Measurements from ENCODE around the gene PDE7B. TPM values are rescaled to one million over a fixed set of nuclear protein-coding genes. Genes with fewer than 3 reads are reported as not detected.

Gene PDE7B
- total RNA-seq, 1 experiment from 2014 or later = not detected

DNA sequence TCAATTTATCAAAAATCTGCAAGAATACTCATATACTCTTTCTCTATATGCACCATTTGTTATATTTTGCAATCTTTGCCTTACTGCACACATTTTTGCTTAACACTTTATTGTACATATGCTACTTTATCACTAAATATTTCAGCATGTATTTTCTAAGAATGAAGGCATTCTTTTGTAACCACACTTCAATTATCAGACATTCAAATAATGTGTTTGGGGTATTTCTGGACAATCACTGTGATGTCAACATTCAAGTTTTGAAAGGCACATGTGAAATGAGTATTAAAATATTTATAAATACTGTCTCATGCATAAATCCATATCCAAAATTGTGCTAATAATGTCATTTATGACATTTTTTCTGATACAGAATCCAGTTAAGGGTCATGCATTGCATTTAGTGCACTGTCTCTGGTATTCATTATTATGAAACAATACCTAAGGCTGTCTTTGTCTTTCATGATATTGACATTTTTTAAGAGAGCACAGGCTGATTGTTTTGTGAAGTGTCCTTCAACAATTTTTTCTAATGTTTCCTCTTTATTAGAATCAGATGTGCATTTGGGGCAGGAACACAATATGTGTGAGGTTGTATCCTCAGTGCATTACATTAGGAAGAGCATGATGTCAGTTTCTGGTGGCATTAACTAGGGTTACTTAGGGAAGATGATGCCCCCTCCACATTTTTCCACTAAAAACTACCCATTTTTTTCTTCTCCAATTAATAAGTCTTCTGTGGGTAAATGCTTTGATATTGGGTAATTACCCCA, 292.9 kb downstream of the PDE7B start:
- H3K9me3 ChIP-seq (ENCODE audit: low read depth, low read length, poor library complexity, severe bottlenecking) = no peaks in the 10 kb centered on the region
- H3K4me3 ChIP-seq (ENCODE audit: low read depth, low read length, poor library complexity, severe bottlenecking) = no peak overlapping the region
- peaks cover 1% of the 10 kb centered on the region for H3K27me3 ChIP-seq (replicated peaks; ENCODE audit: insufficient read depth, low read depth, low read length, poor library complexity)
- intact Hi-C loops (cut with micrococcal nuclease; ENCODE audit: unreplicated experiment) = no loop called here
- no peaks in the 10 kb centered on the region for H3K4me1 ChIP-seq (ENCODE audit: insufficient read depth, low read length, poor library complexity, severe bottlenecking)
- no peak overlapping the region for H3K27ac ChIP-seq (ENCODE audit: low read depth, low read length, poor library complexity, severe bottlenecking)
- TF ChIP-seq, protein P1, sequence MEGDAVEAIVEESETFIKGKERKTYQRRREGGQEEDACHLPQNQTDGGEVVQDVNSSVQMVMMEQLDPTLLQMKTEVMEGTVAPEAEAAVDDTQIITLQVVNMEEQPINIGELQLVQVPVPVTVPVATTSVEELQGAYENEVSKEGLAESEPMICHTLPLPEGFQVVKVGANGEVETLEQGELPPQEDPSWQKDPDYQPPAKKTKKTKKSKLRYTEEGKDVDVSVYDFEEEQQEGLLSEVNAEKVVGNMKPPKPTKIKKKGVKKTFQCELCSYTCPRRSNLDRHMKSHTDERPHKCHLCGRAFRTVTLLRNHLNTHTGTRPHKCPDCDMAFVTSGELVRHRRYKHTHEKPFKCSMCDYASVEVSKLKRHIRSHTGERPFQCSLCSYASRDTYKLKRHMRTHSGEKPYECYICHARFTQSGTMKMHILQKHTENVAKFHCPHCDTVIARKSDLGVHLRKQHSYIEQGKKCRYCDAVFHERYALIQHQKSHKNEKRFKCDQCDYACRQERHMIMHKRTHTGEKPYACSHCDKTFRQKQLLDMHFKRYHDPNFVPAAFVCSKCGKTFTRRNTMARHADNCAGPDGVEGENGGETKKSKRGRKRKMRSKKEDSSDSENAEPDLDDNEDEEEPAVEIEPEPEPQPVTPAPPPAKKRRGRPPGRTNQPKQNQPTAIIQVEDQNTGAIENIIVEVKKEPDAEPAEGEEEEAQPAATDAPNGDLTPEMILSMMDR (conservative IDR thresholded peaks at IDR 0.05; ENCODE audit: low read depth, low read length) = no peak
- no peak for TF ChIP-seq EZH2 (IDR thresholded peaks at IDR 0.05; ENCODE audit: borderline replicate concordance, low read depth, low read length, poor library complexity, severe bottlenecking)
- ChIA-PET CTCF (no interaction called here), POLR2A (ENCODE audit: low non-redundant PET) (no interaction called here)
- no peaks in the 10 kb centered on the region for H3K36me3 ChIP-seq (ENCODE audit: insufficient read depth, low read length, poor library complexity, severe bottlenecking)
- DNase-seq (ENCODE audit: low spot score) = no peak
- BruUV-seq (replicated peaks) = no TSS peak

GRCh38 chr6:136146130-136146529, 294.6 kb downstream of the PDE7B start:
- no peaks in the 10 kb centered on the region for H3K4me1 ChIP-seq (ENCODE audit: insufficient read depth, low read length, poor library complexity, severe bottlenecking)
- intact Hi-C loops (cut with micrococcal nuclease; ENCODE audit: unreplicated experiment) = no loop called here
- no peaks in the 10 kb centered on the region for H3K36me3 ChIP-seq (ENCODE audit: insufficient read depth, low read length, poor library complexity, severe bottlenecking)
- no peaks in the 10 kb centered on the region for H3K9me3 ChIP-seq (ENCODE audit: low read depth, low read length, poor library complexity, severe bottlenecking)
- ChIA-PET CTCF (no interaction called here), POLR2A (ENCODE audit: low non-redundant PET) (no interaction called here)
- no peak overlapping the region for H3K27ac ChIP-seq (ENCODE audit: low read depth, low read length, poor library complexity, severe bottlenecking)
- peaks cover 6% of the 10 kb centered on the region for H3K27me3 ChIP-seq (replicated peaks; ENCODE audit: insufficient read depth, low read depth, low read length, poor library complexity)
- no TSS peak for BruUV-seq (replicated peaks)
- TF ChIP-seq, protein P1 (conservative IDR thresholded peaks at IDR 0.05; ENCODE audit: low read depth, low read length) = no peak
- TF ChIP-seq EZH2 (IDR thresholded peaks at IDR 0.05; ENCODE audit: borderline replicate concordance, low read depth, low read length, poor library complexity, severe bottlenecking) = no peak
- no peak for DNase-seq (ENCODE audit: low spot score)
- H3K4me3 ChIP-seq (ENCODE audit: low read depth, low read length, poor library complexity, severe bottlenecking) = no peak overlapping the region

- DNase-seq (ENCODE audit: low spot score) = no peak
- TF ChIP-seq, protein P1 (conservative IDR thresholded peaks at IDR 0.05; ENCODE audit: low read depth, low read length) = no peak
- no peak for TF ChIP-seq EZH2 (IDR thresholded peaks at IDR 0.05; ENCODE audit: borderline replicate concordance, low read depth, low read length, poor library complexity, severe bottlenecking)
- ChIA-PET POLR2A (ENCODE audit: low non-redundant PET) (no interaction called here), CTCF (no interaction called here)
- intact Hi-C loops (cut with micrococcal nuclease; ENCODE audit: unreplicated experiment) = no loop called here
- Histone ChIP-seq H3K4me3 (ENCODE audit: low read depth, low read length, poor library complexity, severe bottlenecking) (no peak overlapping the region), H3K27ac (ENCODE audit: low read depth, low read length, poor library complexity, severe bottlenecking) (no peak overlapping the region), H3K27me3 (replicated peaks; ENCODE audit: insufficient read depth, low read depth, low read length, poor library complexity) (peaks cover 6% of the 10 kb centered on the region), H3K9me3 (ENCODE audit: low read depth, low read length, poor library complexity, severe bottlenecking) (no peaks in the 10 kb centered on the region), H3K36me3 (ENCODE audit: insufficient read depth, low read length, poor library complexity, severe bottlenecking) (no peaks in the 10 kb centered on the region), H3K4me1 (ENCODE audit: insufficient read depth, low read length, poor library complexity, severe bottlenecking) (no peaks in the 10 kb centered on the region)
- BruUV-seq (replicated peaks) = no TSS peak
Measured at GRCh38 chr6:136147342-136147741, 295.8 kb downstream of the PDE7B start.

Measured in A673 (cell line).